Keratinocyte (primary cell): ENCODE data around the gene MRPS7.

Experiments used
- CTCF ChIP-seq, 3 experiments: IDR thresholded peaks in 1 of 3; conservative IDR thresholded peaks in 1 of 3; optimal IDR thresholded peaks in 1 of 3; 2 replicates in 2 of 3; 3 replicates in 1 of 3; pipeline versions ENCODE3 to v1.5.1; 2011; ENCODE audit warnings: low read length in 3 of 3, mild to moderate bottlenecking in 3 of 3, moderate library complexity in 2 of 3, control low read depth in 1 of 3, inconsistent platforms in 1 of 3; ENCODE audit not compliant: insufficient read depth in 2 of 3; ENCODE audit errors: extremely low read depth in 1 of 3
- EZH2 ChIP-seq: IDR thresholded peaks from one replicate; pipeline ENCODE4 v1.6.1; 2012; ENCODE audit warnings: inconsistent platforms, mild to moderate bottlenecking, low read length, moderate library complexity

- TF ChIP-seq EZH2 (no peak), CTCF (optimal IDR thresholded peaks at IDR 0.05 in 1 of 3, IDR thresholded peaks at IDR 0.05 in 1 of 3, conservative IDR thresholded peaks at IDR 0.05 in 1 of 3; ENCODE audit: extremely low read depth in 1 of 3, insufficient read depth in 2 of 3, low read length in 3 of 3) (no peak)
Observed at GRCh38 chr17:75242461-75243042, 19.1 kb upstream of the MRPS7 start.
